Spleen (tissue), 11 donors: Measurements from ENCODE around the gene KLHL42. TPM values are rescaled to one million over a fixed set of nuclear protein-coding genes. Genes with fewer than 3 reads are reported as not detected.
A peak's percentile ranks its signal among the peaks of the same experiment; 100 is the strongest.

Source experiments
- DNase-seq: peaks from one replicate; pipeline ENCODE4 v3.0.0-alpha.2; 2020
- H3K27ac ChIP-seq, 8 donors: fragments of 200-600 bp; sonication (generic) in 7 of 8; 1 replicate in 4 of 8; 2 replicates in 4 of 8; pipeline versions ENCODE4 v1.5.0 to v1.8.0; 2016 to 2021; ENCODE audit warnings: inconsistent platforms in 4 of 8, mild to moderate bottlenecking in 4 of 8, moderate library complexity in 1 of 8
- H3K27me3 ChIP-seq, 7 donors: fragments of 200-600 bp; sonication (generic) in 6 of 7; replicated peaks in 1 of 7; 1 replicate in 4 of 7; 2 replicates in 3 of 7; pipeline versions ENCODE4 v1.5.0 to v1.8.0; 2016 to 2021; ENCODE audit warnings: inconsistent platforms in 3 of 7, mild to moderate bottlenecking in 1 of 7
- H3K36me3 ChIP-seq, 6 donors: fragments of 200-600 bp; sonication (generic) in 5 of 6; 1 replicate in 4 of 6; 2 replicates in 2 of 6; pipeline versions ENCODE4 v1.5.0 to v1.8.0; 2016 to 2021; ENCODE audit warnings: inconsistent platforms in 2 of 6
- H3K4me1 ChIP-seq, 6 donors: fragments of 200-600 bp; sonication (generic) in 5 of 6; 1 replicate in 3 of 6; 2 replicates in 3 of 6; pipeline versions ENCODE4 v1.5.0 to v1.8.0; 2016 to 2021; ENCODE audit warnings: inconsistent platforms in 3 of 6
- H3K4me3 ChIP-seq, 8 donors: fragments of 200-600 bp; sonication (generic) in 7 of 8; 1 replicate in 4 of 8; 2 replicates in 4 of 8; pipeline versions ENCODE4 v1.5.0 to v1.8.0; 2016 to 2021; ENCODE audit warnings: inconsistent platforms in 4 of 8, mild to moderate bottlenecking in 4 of 8, moderate library complexity in 2 of 8
- H3K9me3 ChIP-seq, 8 donors: fragments of 200-600 bp; sonication (generic) in 7 of 8; 1 replicate in 4 of 8; 2 replicates in 4 of 8; pipeline versions ENCODE4 v1.5.0 to v1.8.0; 2016 to 2021; ENCODE audit warnings: inconsistent platforms in 4 of 8
- POLR2A ChIP-seq, 3 donors: fragments of 450-650 bp; IDR thresholded peaks; one replicate each; pipeline ENCODE4 v1.5.1; 2017; ENCODE audit warnings: antibody characterized with exemption in 3 of 3, mild to moderate bottlenecking in 1 of 3
- POLR2AphosphoS5 ChIP-seq, 3 donors: sonication (generic); formaldehyde crosslinking; IDR thresholded peaks; one replicate each; pipeline ENCODE4 v1.5.1; 2017; ENCODE audit warnings: antibody characterized with exemption in 3 of 3
- WGBS, 5 donors: extraction: QIAGEN DNeasy Blood & Tissue Kit in 3 of 5; methylation state at CpG; one replicate each; pipeline versions ENCODE4 v1.1.5 to v1.1.7; 2013 to 2018; 5-methylcytosine and 5-hydroxymethylcytosine counted together
- intact Hi-C: fragments of 100-400 bp; cut with DNase I; formaldehyde crosslinking; loops from one replicate; pipeline ENCODE4 v1.15.0; 2023; ENCODE audit warnings: low total_unique reads
- polyA plus RNA-seq, 3 donors: library from polyadenylated mRNA; stranded (reverse); fragments of 200-250 nt; gene quantifications; one replicate each; pipeline ENCODE4 v1.2.1, GENCODE V29; 2013
- total RNA-seq, 7 donors: library from RNA; depleted of rRNA in 3 of 7; stranded (reverse); fragments of >200 nt in 3 of 7; fragmentation: NEBNext Ultra II Directional in 4 of 7; extraction: Animal tissue kit (Norgen Biotek cat#: 25700) in 4 of 7; gene quantifications; one replicate each; pipeline versions ENCODE4 v1.1.0 to v1.2.1, GENCODE V29; 2016 to 2021
- TF ChIP-seq, protein P1 (sequence below), 11 experiments: fragments of 200-600 bp in 7 of 11; fragments of 450-650 bp in 4 of 11; sonication (generic) in 4 of 11; IDR thresholded peaks in 8 of 11; conservative IDR thresholded peaks in 3 of 11; 1 replicate in 7 of 11; 2 replicates in 4 of 11; pipeline versions ENCODE4 v1.4.0 to v1.8.0; 2016 to 2021; ENCODE audit warnings: antibody characterized with exemption in 11 of 11, inconsistent platforms in 4 of 11, mild to moderate bottlenecking in 1 of 11
- donor health status: healthy with polysubstance abuse.
- donor health status: DM: no; HTN: no; CAD: no; lungs with moderate emphysema.
- donor health status: DM: no; HTN: no; CAD: no.
- donor health status: Bipolar disorder and iron deficiency.
- donor health status: healthy.
- donor health status: DM: no; HTN: no; CAD: no.
- donor health status: DM: yes; HTN: yes; CAD: no.

KLHL42 gene
- total and polyA plus RNA-seq, 10 donors, result 4.4 to 24.9 (median 16.7) TPM

DNA sequence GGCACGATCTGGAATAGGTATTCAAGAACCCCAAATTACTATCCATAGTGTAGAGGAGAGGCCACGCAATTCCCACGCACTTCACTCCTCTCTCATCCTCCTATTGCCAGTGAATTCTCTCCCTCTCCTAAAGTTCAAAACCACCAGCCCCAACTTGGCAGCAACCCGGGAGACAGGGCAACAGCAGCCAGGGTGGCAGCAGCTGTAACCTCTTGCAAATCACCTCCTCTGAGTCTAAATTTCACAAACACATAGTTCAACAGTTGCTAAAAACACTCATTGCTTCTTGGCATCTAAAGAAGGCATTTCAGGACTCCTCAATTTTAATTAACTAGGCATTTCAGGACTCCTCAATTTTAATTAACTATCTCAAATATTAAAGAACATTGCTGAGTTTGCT, 37.7 kb downstream of the KLHL42 start:
- intact Hi-C loops, result no loop called here
- 86 to 94% (median 90%) methylated on average over 4 of the region's 4 CpGs for WGBS, 5 donors

DNA sequence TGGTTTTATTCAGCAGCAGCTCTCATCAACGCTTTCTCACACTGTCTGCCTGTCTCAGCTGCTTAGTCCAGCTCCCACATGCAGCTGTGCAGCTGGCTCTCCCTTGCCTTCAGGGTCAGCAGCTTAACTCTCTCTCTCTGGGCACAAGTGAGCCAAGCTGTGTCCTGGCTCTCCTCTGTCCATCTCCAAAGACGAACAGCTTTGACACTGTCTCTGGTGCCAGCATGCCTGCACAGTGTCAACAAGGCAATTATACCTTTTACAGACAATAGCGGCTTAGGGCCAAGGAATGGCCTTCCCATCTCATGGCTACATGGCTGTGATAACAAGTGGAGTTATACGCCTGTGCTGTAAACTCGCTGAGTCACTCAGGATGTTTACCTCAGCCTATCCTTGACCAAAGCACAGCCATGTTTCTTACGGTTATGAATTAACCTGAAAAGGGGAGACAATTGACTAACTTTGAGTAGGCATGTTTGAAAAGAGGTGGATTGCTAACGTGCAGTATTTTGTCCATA, 38.4 kb downstream of the KLHL42 start:
- intact Hi-C loops, result no loop called here
- H3K36me3 ChIP-seq, result no peaks in the 10 kb centered on the region
- no peak for DNase-seq
- peaks cover 0 to 12% (median 10%) of the 10 kb centered on the region in 6 donors for H3K4me1 ChIP-seq
- H3K27me3 ChIP-seq, result peaks cover 0 to 9% (median 0%) of the 10 kb centered on the region in 7 donors
- peak overlapping the region in 2 of 8 donors; percentile 28 to 53 for H3K27ac ChIP-seq
- no peak overlapping the region for H3K4me3 ChIP-seq
- TF ChIP-seq POLR2AphosphoS5 (IDR thresholded peaks at IDR 0.05) (peak in 2 of 3 donors; percentile 26 to 40), POLR2A (IDR thresholded peaks at IDR 0.05) (no peak)
- TF ChIP-seq, protein P1, sequence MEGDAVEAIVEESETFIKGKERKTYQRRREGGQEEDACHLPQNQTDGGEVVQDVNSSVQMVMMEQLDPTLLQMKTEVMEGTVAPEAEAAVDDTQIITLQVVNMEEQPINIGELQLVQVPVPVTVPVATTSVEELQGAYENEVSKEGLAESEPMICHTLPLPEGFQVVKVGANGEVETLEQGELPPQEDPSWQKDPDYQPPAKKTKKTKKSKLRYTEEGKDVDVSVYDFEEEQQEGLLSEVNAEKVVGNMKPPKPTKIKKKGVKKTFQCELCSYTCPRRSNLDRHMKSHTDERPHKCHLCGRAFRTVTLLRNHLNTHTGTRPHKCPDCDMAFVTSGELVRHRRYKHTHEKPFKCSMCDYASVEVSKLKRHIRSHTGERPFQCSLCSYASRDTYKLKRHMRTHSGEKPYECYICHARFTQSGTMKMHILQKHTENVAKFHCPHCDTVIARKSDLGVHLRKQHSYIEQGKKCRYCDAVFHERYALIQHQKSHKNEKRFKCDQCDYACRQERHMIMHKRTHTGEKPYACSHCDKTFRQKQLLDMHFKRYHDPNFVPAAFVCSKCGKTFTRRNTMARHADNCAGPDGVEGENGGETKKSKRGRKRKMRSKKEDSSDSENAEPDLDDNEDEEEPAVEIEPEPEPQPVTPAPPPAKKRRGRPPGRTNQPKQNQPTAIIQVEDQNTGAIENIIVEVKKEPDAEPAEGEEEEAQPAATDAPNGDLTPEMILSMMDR (IDR thresholded peaks at IDR 0.05 in 8 of 11, conservative IDR thresholded peaks at IDR 0.05 in 3 of 11), result no peak
- H3K9me3 ChIP-seq, result no peaks in the 10 kb centered on the region
- WGBS, 5 donors, result 64 to 71% (median 69%) methylated on average over 7 of the region's 7 CpGs

More for the DNA sequence above, 37.7 kb downstream of the KLHL42 start:
- no peak overlapping the region for H3K4me3 ChIP-seq
- H3K9me3 ChIP-seq, result no peaks in the 10 kb centered on the region
- DNase-seq, result no peak
- no peaks in the 10 kb centered on the region for H3K36me3 ChIP-seq
- TF ChIP-seq POLR2AphosphoS5 (IDR thresholded peaks at IDR 0.05), result no peak
- TF ChIP-seq POLR2A (IDR thresholded peaks at IDR 0.05), result no peak
- TF ChIP-seq, protein P1 (IDR thresholded peaks at IDR 0.05 in 8 of 11, conservative IDR thresholded peaks at IDR 0.05 in 3 of 11), result no peak
- H3K27ac ChIP-seq, result no peak overlapping the region
- peaks cover 0 to 9% (median 0%) of the 10 kb centered on the region in 7 donors for H3K27me3 ChIP-seq
- peaks cover 0 to 12% (median 10%) of the 10 kb centered on the region in 6 donors for H3K4me1 ChIP-seq

DNA sequence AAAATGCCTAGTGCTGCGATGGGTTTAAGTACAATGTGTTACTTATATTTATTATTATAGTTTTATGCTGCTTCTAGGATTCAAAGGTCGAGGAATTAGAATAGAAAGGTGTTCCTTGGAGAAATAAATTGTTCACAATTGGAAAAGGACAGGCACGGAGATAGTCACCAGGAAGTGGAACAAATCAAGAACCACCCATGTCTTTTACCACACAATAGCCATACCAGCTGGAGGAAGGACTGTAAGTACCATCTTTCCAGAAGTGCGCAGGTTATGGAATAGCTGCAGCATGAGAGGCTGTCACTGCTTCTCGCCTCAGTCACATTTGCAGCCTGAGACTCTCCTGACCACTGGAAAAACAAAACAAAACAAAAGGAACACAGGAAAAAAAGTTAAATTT, 40.5 kb downstream of the KLHL42 start:
- Histone ChIP-seq H3K9me3 (no peaks in the 10 kb centered on the region), H3K4me3 (no peak overlapping the region), H3K27ac (no peak overlapping the region), H3K4me1 (peaks cover 0 to 12% (median 10%) of the 10 kb centered on the region in 6 donors), H3K36me3 (no peaks in the 10 kb centered on the region), H3K27me3 (peaks cover 0 to 9% (median 0%) of the 10 kb centered on the region in 7 donors)
- WGBS, 5 donors, result 68 to 88% (median 79%) methylated on average over 5 of the region's 5 CpGs
- TF ChIP-seq POLR2AphosphoS5 (IDR thresholded peaks at IDR 0.05) (no peak), POLR2A (IDR thresholded peaks at IDR 0.05) (no peak)
- TF ChIP-seq, protein P1 (IDR thresholded peaks at IDR 0.05 in 8 of 11, conservative IDR thresholded peaks at IDR 0.05 in 3 of 11), result no peak
- no peak for DNase-seq
- intact Hi-C loops, result loop anchor here (5.0 kb wide), 1 partner anchor 88 kb away; no protein-coding TSS in a partner anchor

DNA sequence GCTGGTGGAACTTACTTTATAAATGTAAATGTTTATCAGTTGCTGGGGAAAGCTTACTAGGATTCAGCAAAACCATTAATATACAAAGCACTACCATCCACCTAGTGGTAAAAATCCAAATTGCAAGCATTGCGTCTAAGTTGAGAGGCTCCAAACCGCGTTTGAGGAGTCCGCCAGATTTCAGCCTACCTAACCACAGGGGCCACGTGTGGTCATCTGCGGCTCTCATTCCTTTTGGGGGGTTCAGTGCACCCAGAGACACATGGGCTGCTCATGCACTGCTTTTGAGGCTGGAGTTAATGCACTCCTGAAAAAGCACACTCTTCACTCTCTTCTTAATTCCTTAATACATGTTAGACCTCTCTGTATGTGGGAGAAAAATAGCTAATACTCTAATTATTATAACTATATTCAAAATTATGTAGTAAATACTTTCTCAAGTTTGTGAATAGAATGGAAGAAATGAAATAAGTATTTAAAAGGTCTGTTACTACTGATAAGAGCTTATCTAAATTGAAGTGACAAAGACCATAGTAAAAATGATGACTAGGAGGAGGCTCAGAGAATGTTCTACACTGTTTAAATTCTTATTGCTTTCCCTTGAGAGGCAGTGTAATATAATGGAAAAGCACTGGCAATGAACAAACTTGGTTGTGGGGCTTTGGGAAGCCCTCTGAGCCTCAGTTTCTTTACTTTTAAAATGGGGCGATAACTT, 41.4 kb downstream of the KLHL42 start:
- TF ChIP-seq, protein P1 (IDR thresholded peaks at IDR 0.05 in 8 of 11, conservative IDR thresholded peaks at IDR 0.05 in 3 of 11), result peak; percentile 53 to 86 (median 78)
- TF ChIP-seq POLR2A (IDR thresholded peaks at IDR 0.05) (no peak), POLR2AphosphoS5 (IDR thresholded peaks at IDR 0.05) (no peak)
- no peak for DNase-seq
- no peaks in the 10 kb centered on the region for H3K9me3 ChIP-seq
- H3K4me3 ChIP-seq, result peak overlapping the region in 1 of 8 donors; percentile 38
- WGBS, 5 donors, result 12 to 15% (median 14%) methylated on average over 7 of the region's 7 CpGs
- H3K36me3 ChIP-seq, result no peaks in the 10 kb centered on the region
- peaks cover 0 to 9% (median 0%) of the 10 kb centered on the region in 7 donors for H3K27me3 ChIP-seq
- no peak overlapping the region for H3K27ac ChIP-seq
- H3K4me1 ChIP-seq, result peaks cover 0 to 12% (median 10%) of the 10 kb centered on the region in 6 donors
- intact Hi-C loops, result loop anchor here (5.0 kb wide), 1 partner anchor 89 kb away; no protein-coding TSS in a partner anchor
